ENCODE data around the gene NELFB.

Gene NELFB

DNA sequence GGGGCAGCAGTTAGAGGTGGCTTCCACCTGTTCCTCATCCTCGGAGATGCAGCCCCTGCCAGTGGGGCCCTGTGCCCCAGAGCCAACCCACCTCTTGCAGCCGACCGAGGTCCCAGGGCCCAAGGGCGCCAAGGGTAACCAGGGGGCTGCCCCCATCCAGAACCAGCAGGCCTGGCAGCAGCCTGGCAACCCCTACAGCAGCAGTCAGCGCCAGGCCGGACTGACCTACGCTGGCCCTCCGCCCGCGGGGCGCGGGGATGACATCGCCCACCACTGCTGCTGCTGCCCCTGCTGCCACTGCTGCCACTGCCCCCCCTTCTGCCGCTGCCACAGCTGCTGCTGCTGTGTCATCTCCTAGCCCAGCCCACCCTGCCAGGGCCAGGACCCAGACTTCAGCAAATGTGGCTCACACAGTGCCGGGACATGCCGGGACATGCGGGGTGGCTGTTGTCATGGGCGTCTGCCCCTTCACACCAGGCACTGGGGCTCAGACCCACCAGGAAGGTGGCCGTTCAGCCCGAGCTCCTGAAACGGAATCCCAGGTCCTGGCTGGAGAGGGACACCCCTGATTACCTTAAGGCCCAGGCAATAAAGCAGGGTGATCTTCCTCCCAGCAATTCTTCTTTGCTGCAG is 29.3 kb upstream of the NELFB start:
- DNase-seq (ENCODE audit: extremely low read depth, low read depth): no peak

GRCh38 chr9:137226338-137227053 is 28.6 kb upstream of the NELFB start:
- TF ChIP-seq, protein P1, sequence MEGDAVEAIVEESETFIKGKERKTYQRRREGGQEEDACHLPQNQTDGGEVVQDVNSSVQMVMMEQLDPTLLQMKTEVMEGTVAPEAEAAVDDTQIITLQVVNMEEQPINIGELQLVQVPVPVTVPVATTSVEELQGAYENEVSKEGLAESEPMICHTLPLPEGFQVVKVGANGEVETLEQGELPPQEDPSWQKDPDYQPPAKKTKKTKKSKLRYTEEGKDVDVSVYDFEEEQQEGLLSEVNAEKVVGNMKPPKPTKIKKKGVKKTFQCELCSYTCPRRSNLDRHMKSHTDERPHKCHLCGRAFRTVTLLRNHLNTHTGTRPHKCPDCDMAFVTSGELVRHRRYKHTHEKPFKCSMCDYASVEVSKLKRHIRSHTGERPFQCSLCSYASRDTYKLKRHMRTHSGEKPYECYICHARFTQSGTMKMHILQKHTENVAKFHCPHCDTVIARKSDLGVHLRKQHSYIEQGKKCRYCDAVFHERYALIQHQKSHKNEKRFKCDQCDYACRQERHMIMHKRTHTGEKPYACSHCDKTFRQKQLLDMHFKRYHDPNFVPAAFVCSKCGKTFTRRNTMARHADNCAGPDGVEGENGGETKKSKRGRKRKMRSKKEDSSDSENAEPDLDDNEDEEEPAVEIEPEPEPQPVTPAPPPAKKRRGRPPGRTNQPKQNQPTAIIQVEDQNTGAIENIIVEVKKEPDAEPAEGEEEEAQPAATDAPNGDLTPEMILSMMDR (IDR thresholded peaks at IDR 0.05; ENCODE audit: low read depth, low read length): no peak
- no peak for DNase-seq (ENCODE audit: extremely low read depth, low read depth)

More for the DNA sequence above, 29.3 kb upstream of the NELFB start:
- TF ChIP-seq, protein P1 (IDR thresholded peaks at IDR 0.05; ENCODE audit: low read depth, low read length): no peak

- TF ChIP-seq, protein P1 (IDR thresholded peaks at IDR 0.05; ENCODE audit: low read depth, low read length): peak; percentile 89
- peak; percentile 20 for DNase-seq (ENCODE audit: extremely low read depth, low read depth)
Measured at GRCh38 chr9:137227054-137227852, 27.9 kb upstream of the NELFB start, which contains the start of gene RNF224. TSS of gene RNF224 (plus strand) at chr9:137227502. CDS start at chr9:137228336, 834 bp downstream.

- no peak for DNase-seq (ENCODE audit: extremely low read depth, low read depth)
- TF ChIP-seq, protein P1 (IDR thresholded peaks at IDR 0.05; ENCODE audit: low read depth, low read length): no peak
Measured at GRCh38 chr9:137227853-137228505, 27.1 kb upstream of the NELFB start.

DNA sequence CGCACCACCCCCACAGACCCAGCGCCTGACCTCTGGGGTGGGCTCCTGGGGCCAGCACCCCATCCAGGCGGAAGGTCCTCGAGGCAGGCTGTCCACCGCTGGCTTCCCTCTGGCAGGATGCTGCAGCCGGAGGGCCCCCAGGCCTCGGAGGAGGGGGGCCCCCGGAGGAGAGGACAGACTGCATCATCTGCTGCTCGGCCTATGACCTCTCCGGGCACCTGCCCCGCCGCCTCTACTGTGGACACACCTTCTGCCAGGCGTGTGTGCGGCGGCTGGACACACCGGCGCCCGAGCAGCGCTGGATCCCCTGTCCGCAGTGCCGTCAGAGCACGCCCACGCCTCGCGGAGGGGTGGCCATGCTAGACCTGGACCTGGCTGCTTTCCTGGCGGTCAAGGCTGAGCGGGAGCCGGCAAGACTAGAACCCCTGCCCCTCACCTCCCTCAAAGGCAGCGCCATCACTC is 26.6 kb upstream of the NELFB start:
- TF ChIP-seq, protein P1 (IDR thresholded peaks at IDR 0.05; ENCODE audit: low read depth, low read length): no peak

DNA sequence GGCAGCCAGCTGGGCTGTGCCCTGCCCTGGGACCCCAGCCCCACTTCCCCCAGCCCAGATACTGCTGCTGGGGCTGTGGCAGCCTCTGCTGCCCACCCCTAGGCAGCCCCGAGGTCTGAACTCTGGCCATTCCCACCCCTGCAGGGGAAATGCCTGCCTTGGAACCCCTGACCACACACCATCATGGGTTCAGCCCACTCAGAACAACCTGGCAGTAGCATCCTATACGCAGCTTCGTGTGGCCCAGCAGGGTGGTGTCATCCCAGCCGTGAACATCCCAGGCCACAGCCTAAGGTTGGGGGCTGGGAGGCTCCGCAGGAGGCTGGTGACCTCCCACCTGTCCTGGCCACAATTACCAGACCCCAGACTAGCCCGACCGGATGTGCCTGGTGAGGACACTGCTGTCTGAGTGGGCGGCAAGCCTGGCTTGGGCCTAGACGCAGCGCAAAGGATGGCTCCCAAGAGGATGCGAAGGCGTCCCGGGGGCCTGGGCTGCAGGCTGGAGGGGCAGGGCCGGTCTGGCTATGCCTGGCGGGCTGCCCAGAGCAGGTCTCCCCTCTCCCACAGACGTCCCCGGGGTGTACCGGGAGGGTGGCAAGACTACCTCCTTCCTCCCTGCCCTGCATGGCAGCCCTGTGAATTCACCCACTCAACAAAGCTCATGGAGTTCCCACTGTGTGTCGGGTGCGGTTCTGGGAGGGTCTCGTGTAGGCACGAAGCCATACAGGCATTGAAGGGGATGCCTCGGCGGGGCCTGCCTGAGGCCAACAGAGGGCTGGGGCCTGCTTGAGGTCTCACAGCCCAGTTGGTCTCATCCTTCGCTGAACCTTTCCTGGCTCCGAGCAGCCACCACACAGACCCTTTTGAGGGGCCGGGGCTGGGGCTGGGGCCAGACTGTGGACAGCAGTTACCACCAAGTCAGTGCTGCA is 25.9 kb upstream of the NELFB start:
- no peak for DNase-seq (ENCODE audit: extremely low read depth, low read depth)
- TF ChIP-seq, protein P1 (IDR thresholded peaks at IDR 0.05; ENCODE audit: low read depth, low read length): no peak

More for the DNA sequence above, 26.6 kb upstream of the NELFB start:
- no peak for DNase-seq (ENCODE audit: extremely low read depth, low read depth)

Measured in AG09319 (cell line).